ENCODE results near the gene OBP2A. TPM values are rescaled to one million over a fixed set of nuclear protein-coding genes. Genes with fewer than 3 reads are reported as not detected.

The OBP2A gene
- total and polyA plus RNA-seq, 2 of the 8 experiments (the other 6 are each of a cell fraction or from before 2014, with no cell fraction given): not detected

GRCh38 chr9:135563858-135564257 lies 17.9 kb downstream of the OBP2A start:
- CTCF ChIA-PET (ENCODE audit: partially characterized antibody): interaction anchor here (0.6 to 0.8 kb wide), 3 partner anchors 10 to 1030 kb away, joined by 3 read pairs; no protein-coding TSS in a partner anchor

More at GRCh38 chr9:135563858-135564257, 17.9 kb downstream of the OBP2A start:
- Histone ChIP-seq H3K4me2 (ENCODE audit: insufficient read depth in 1 of 2, low read depth in 2 of 2, low read length in 2 of 2) (no peak overlapping the region), H3K27ac (ENCODE audit: low read depth, low read length) (no peak overlapping the region), H3K56ac (replicated peaks; ENCODE audit: insufficient read length, low read depth, low read length) (no peak overlapping the region), H4K8ac (ENCODE audit: extremely low read depth, insufficient read depth, low read length) (no peak overlapping the region; the same call in 1 of the 2 replicates), H3K4me3 (ENCODE audit: extremely low read depth in 1 of 4, insufficient read depth in 2 of 4, low read depth in 3 of 4, low read length in 4 of 4) (no peak overlapping the region), H2BK15ac (ENCODE audit: low read length) (no peak overlapping the region), H3K23ac (ENCODE audit: insufficient read length) (no peak overlapping the region), H3K23me2 (ENCODE audit: low read depth, low read length) (no peaks in the 10 kb centered on the region; the same call in 1 of the 2 replicates), H2BK120ac (replicated peaks; ENCODE audit: low read depth, low read length) (no peak overlapping the region), H3K27me3 (replicated peaks in 1 of 4; ENCODE audit: control insufficient read depth in 3 of 4, extremely low read depth in 1 of 4, insufficient read depth in 3 of 4, low read length in 3 of 4) (no peaks in the 10 kb centered on the region), H4K20me1 (replicated peaks in 1 of 2; ENCODE audit: control insufficient read depth in 1 of 2, insufficient read depth in 2 of 2, low read length in 2 of 2) (no peaks in the 10 kb centered on the region), H4K91ac (replicated peaks; ENCODE audit: insufficient read length, low read length) (peak overlapping the region; percentile 55), H2AFZ (ENCODE audit: low read length) (no peak overlapping the region), H3K4ac (replicated peaks; ENCODE audit: insufficient read length, low read depth, low read length) (no peak overlapping the region), H3K14ac (ENCODE audit: insufficient read length) (no peak overlapping the region), H3K79me1 (ENCODE audit: low read depth, low read length) (no peaks in the 10 kb centered on the region), H2AK5ac (ENCODE audit: low read depth, low read length) (no peak overlapping the region), H2BK20ac (ENCODE audit: low read length) (no peak overlapping the region), H2BK12ac (ENCODE audit: low read depth, low read length) (no peak overlapping the region), H3K36me3 (ENCODE audit: control insufficient read depth in 2 of 4, insufficient read depth in 4 of 4, low read length in 3 of 4) (no peaks in the 10 kb centered on the region), H3K79me2 (ENCODE audit: control insufficient read depth in 1 of 2, insufficient read depth in 2 of 2, low read length in 2 of 2) (no peaks in the 10 kb centered on the region), H4K5ac (ENCODE audit: insufficient read length, low read depth, low read length) (no peak overlapping the region), H3K9me3 (ENCODE audit: insufficient read depth in 2 of 2, low read depth in 1 of 2, low read length in 1 of 2) (peaks cover 0 to 2% of the 10 kb centered on the region in 2 experiments; a peak in 1 of 4 replicates), H2BK5ac (ENCODE audit: low read depth, low read length) (no peak overlapping the region), H3K9ac (replicated peaks in 1 of 4; ENCODE audit: extremely low read depth in 1 of 4, low read depth in 3 of 4, low read length in 3 of 4) (no peak overlapping the region), H3K4me1 (replicated peaks in 1 of 4; ENCODE audit: control insufficient read depth in 3 of 4, insufficient read depth in 4 of 4, low read length in 3 of 4) (no peaks in the 10 kb centered on the region; a peak in 1 of 7 replicates), H3K18ac (ENCODE audit: extremely low read depth, low read length) (no peak overlapping the region)
- FAIRE-seq (no peak), DNase-seq (ENCODE audit: low read depth in 1 of 2, low spot score in 2 of 2) (no peak)
- WGBS, 2 experiments (ENCODE audit: extremely low coverage in 1 of 2, insufficient coverage in 1 of 2, insufficient read length in 1 of 2, insufficient replicate concordance in 2 of 2, low coverage in 1 of 2, low lambda C conversion rate in 2 of 2, missing lambda C conversion rate in 1 of 2): 83% methylated on average over 12 of the region's 12 CpGs; no CpG with 5 or more reads in 1 of the 2 experiments
- POLR2A ChIA-PET (ENCODE audit: partially characterized antibody): no interaction called here
- TF ChIP-seq RNF2 (IDR thresholded peaks at IDR 0.05; ENCODE audit: borderline replicate concordance, low read depth, low read length, missing control alignments, poor library complexity, severe bottlenecking): no peak
- no peak for TF ChIP-seq EZH2 (IDR thresholded peaks at IDR 0.05; ENCODE audit: low read depth, low read length, severe bottlenecking)
- no peak for TF ChIP-seq POLR2AphosphoS5 (IDR thresholded peaks at IDR 0.05; ENCODE audit: low read depth, low read length)
- no peak for TF ChIP-seq SP4 (IDR thresholded peaks at IDR 0.05; ENCODE audit: low read length)
- TF ChIP-seq YY1 (IDR thresholded peaks at IDR 0.05; ENCODE audit: low read depth, low read length): no peak
- TF ChIP-seq CREB1 (IDR thresholded peaks at IDR 0.05): no peak

Measured in H1 (cell line).